SHP77 treated with DMSO at 0.1 percent for 48 hours (cell line): ENCODE data around the gene CT45A9.
"Not testable (repeated sequence)": the region's sequence is repeated elsewhere in the genome, so short reads cannot be mapped to it uniquely, and the experiment has no call there.

ENCODE experiments used
- DNase-seq: peaks from one replicate; lab custom pipeline; 2025; lab: John Stamatoyannopoulos, UW

CT45A9 gene

GRCh38 chrX:135871712-135872111 lies at the start of gene CT45A9:
Gene CT45A9 (minus strand): TSS chrX:135871812. CDS start chrX:135868061, 3,751 bp downstream.
- not testable (repeated sequence) for DNase-seq

GRCh38 chrX:135920516-135920915 lies 48.9 kb upstream of the CT45A9 start:
- DNase-seq: not testable (repeated sequence)

GRCh38 chrX:135914404-135914803 lies 42.8 kb upstream of the CT45A9 start:
- no peak for DNase-seq

- no peak for DNase-seq
Observed at GRCh38 chrX:135910251-135910650, 38.6 kb upstream of the CT45A9 start.

- no peak for DNase-seq
Observed at GRCh38 chrX:135893294-135893817, 21.7 kb upstream of the CT45A9 start, which contains the start of the genes CT45A10 and SAGE1. Gene CT45A10 (minus strand): TSS chrX:135893444. CDS start chrX:135885344, 8,100 bp downstream. Gene SAGE1 (plus strand): TSS chrX:135893716. CDS start chrX:135896243, 2,527 bp downstream.

GRCh38 chrX:135892781-135893180 lies 21.2 kb upstream of the CT45A9 start:
- no peak for DNase-seq

GRCh38 chrX:135890087-135890585 lies 18.5 kb upstream of the CT45A9 start:
- no peak for DNase-seq

- not testable (repeated sequence) for DNase-seq
Observed at GRCh38 chrX:135888976-135889375, 17.4 kb upstream of the CT45A9 start.

GRCh38 chrX:135888230-135888629 lies 16.6 kb upstream of the CT45A9 start:
- not testable (repeated sequence) for DNase-seq

- DNase-seq: not testable (repeated sequence)
Observed at GRCh38 chrX:135882741-135883140, 11.1 kb upstream of the CT45A9 start.

- DNase-seq: not testable (repeated sequence)
Observed at GRCh38 chrX:135854438-135854837, 17.2 kb downstream of the CT45A9 start, which contains the start of gene CT45A8. Gene CT45A8 (minus strand): TSS chrX:135854538. CDS start chrX:135850783, 3,755 bp downstream.

- DNase-seq: not testable (repeated sequence)
Observed at GRCh38 chrX:135837180-135837579, 34.4 kb downstream of the CT45A9 start, which contains the start of gene CT45A7. Gene CT45A7 (minus strand): TSS chrX:135837280. CDS start chrX:135833533, 3,747 bp downstream.

GRCh38 chrX:135819912-135820311 lies 51.7 kb downstream of the CT45A9 start, which contains the start of gene CT45A2:
Gene CT45A2 (minus strand): TSS chrX:135820012. CDS start chrX:135816265, 3,747 bp downstream.
- not testable (repeated sequence) for DNase-seq
